22Rv1 (cell line): Measurements from ENCODE around the gene GABBR2.

ENCODE experiments used
- ZFX ChIP-seq: fragments of 450-650 bp; IDR thresholded peaks from 2 replicates; pipeline ENCODE4 v1.6.1; 2017; ENCODE audit warnings: antibody characterized with exemption, borderline replicate concordance
- TF ChIP-seq, protein P1 (sequence below): fragments of 450-650 bp; IDR thresholded peaks from 2 replicates; pipeline ENCODE4 v1.5.1; 2017; ENCODE audit warnings: mild to moderate bottlenecking

DNA sequence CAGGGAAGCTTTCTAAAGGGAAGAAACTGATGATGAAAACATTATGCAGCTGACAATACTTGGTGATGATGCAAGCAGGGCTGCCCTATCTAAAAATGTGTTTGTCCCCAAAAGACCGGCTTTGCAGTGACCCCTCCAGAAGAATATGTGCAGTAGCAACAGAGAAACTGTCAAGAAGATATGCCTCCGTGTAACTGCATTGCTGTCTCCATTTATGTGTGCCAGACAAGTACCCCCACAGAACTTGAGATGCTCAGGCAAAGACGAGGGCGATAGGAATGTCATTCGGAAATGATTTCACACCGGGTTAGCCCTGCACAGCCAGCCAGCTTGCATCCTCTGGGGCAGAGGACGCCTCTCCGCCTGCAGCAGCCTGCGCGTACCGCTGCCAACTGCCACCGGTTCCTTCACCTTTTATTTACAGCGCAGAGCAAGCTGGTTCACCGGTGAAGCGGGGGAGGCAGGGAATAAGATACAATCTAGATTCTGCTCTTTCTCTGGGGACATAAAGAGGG, 2.0 kb downstream of the GABBR2 start:
- no peak for TF ChIP-seq ZFX
- TF ChIP-seq, protein P1, sequence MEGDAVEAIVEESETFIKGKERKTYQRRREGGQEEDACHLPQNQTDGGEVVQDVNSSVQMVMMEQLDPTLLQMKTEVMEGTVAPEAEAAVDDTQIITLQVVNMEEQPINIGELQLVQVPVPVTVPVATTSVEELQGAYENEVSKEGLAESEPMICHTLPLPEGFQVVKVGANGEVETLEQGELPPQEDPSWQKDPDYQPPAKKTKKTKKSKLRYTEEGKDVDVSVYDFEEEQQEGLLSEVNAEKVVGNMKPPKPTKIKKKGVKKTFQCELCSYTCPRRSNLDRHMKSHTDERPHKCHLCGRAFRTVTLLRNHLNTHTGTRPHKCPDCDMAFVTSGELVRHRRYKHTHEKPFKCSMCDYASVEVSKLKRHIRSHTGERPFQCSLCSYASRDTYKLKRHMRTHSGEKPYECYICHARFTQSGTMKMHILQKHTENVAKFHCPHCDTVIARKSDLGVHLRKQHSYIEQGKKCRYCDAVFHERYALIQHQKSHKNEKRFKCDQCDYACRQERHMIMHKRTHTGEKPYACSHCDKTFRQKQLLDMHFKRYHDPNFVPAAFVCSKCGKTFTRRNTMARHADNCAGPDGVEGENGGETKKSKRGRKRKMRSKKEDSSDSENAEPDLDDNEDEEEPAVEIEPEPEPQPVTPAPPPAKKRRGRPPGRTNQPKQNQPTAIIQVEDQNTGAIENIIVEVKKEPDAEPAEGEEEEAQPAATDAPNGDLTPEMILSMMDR, result no peak
